HG03097 (cell line): ENCODE results near the gene EXD3.
"Not testable (repeated sequence)": the region's sequence is repeated elsewhere in the genome, so short reads cannot be mapped to it uniquely, and the experiment has no call there.

ENCODE experiments used
- ATAC-seq: cut with Tn5 transposase; IDR thresholded peaks from one replicate; pipeline ENCODE4 v1.9.1; 2021; ENCODE audit not compliant: unreplicated experiment, low FRiP score

EXD3 gene

GRCh38 chr9:137458194-137459151, 35.5 kb upstream of the EXD3 start:
- no peak for ATAC-seq

- ATAC-seq, result no peak
Observed at GRCh38 chr9:137457406-137458193, 34.6 kb upstream of the EXD3 start.

- ATAC-seq, result no peak
Observed at GRCh38 chr9:137456864-137457405, 34.0 kb upstream of the EXD3 start.

GRCh38 chr9:137456061-137456863, 33.3 kb upstream of the EXD3 start:
- ATAC-seq, result no peak

- no peak for ATAC-seq
Observed at GRCh38 chr9:137455359-137455991, 32.5 kb upstream of the EXD3 start.

- ATAC-seq, result no peak
Observed at GRCh38 chr9:137454597-137455358, 31.8 kb upstream of the EXD3 start.

- no peak for ATAC-seq
Observed at GRCh38 chr9:137454145-137454596, 31.2 kb upstream of the EXD3 start.

GRCh38 chr9:137453643-137454081, 30.7 kb upstream of the EXD3 start:
- peak; percentile 48 for ATAC-seq

GRCh38 chr9:137452761-137453642, 30.0 kb upstream of the EXD3 start:
- ATAC-seq, result no peak

GRCh38 chr9:137452006-137452760, 29.2 kb upstream of the EXD3 start:
- no peak for ATAC-seq

GRCh38 chr9:137451264-137452005, 28.5 kb upstream of the EXD3 start:
- ATAC-seq, result not testable (repeated sequence)

GRCh38 chr9:137450539-137451222, 27.7 kb upstream of the EXD3 start:
- ATAC-seq, result not testable (repeated sequence)

GRCh38 chr9:137449931-137450538, 27.1 kb upstream of the EXD3 start:
- ATAC-seq, result no peak

GRCh38 chr9:137449081-137449844, 26.3 kb upstream of the EXD3 start:
- no peak for ATAC-seq

GRCh38 chr9:137448602-137448962, 25.6 kb upstream of the EXD3 start:
- no peak for ATAC-seq
